8988T (cell line): ENCODE data around the gene TCIRG1.
"Not testable (repeated sequence)": the region's sequence is repeated elsewhere in the genome, so short reads cannot be mapped to it uniquely, and the experiment has no call there.

Experiments used
- DNase-seq: peaks from one replicate; pipeline ENCODE4 v3.0.0; 2011

The TCIRG1 gene, protein sequence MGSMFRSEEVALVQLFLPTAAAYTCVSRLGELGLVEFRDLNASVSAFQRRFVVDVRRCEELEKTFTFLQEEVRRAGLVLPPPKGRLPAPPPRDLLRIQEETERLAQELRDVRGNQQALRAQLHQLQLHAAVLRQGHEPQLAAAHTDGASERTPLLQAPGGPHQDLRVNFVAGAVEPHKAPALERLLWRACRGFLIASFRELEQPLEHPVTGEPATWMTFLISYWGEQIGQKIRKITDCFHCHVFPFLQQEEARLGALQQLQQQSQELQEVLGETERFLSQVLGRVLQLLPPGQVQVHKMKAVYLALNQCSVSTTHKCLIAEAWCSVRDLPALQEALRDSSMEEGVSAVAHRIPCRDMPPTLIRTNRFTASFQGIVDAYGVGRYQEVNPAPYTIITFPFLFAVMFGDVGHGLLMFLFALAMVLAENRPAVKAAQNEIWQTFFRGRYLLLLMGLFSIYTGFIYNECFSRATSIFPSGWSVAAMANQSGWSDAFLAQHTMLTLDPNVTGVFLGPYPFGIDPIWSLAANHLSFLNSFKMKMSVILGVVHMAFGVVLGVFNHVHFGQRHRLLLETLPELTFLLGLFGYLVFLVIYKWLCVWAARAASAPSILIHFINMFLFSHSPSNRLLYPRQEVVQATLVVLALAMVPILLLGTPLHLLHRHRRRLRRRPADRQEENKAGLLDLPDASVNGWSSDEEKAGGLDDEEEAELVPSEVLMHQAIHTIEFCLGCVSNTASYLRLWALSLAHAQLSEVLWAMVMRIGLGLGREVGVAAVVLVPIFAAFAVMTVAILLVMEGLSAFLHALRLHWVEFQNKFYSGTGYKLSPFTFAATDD

DNA sequence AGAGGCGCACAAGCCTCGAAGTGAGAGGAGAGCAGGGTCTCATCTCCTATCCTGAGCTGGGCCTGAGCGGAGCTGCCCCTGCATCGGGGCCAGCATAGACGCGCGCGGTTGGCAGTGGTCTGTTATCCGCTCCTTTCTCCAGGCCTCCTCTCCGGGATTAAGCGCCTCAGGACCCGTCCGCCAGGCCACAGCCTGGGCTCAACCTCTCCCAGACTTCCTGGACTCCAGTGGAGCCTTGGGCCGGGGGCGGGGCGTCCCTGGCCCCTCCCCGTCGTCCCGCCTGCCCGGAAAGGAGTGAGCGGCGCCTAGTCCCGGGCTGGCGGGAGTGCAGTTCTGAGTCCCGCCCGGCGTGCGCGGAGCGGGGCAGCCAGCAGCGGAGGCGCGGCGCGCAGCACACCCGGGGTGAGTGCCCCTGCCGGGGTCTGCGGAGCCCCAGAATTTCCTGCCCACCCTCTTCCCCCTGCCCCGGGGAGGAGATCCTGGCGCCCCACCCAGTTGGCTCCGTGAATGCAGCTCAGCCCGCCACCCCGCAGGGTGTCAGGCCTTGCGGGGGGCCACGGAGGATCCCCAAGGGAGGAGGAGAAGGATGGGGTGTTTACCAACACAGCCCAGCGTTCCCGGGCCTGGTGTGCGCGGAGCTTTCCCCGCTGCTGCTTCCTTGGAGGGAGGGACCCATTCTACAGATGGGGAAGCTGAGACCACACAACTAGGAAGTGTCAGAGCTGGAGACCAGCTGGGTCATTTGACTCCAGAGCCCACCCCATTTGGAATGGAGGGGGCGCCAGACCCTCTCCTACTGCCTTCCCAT is at the start of gene TCIRG1:
Gene TCIRG1, plus strand, starts transcription at position 308 of the 808 bp plus-strand sequence. CDS start 2,247 bp downstream, outside the sequence.
- DNase-seq, result peak; percentile 99

DNA sequence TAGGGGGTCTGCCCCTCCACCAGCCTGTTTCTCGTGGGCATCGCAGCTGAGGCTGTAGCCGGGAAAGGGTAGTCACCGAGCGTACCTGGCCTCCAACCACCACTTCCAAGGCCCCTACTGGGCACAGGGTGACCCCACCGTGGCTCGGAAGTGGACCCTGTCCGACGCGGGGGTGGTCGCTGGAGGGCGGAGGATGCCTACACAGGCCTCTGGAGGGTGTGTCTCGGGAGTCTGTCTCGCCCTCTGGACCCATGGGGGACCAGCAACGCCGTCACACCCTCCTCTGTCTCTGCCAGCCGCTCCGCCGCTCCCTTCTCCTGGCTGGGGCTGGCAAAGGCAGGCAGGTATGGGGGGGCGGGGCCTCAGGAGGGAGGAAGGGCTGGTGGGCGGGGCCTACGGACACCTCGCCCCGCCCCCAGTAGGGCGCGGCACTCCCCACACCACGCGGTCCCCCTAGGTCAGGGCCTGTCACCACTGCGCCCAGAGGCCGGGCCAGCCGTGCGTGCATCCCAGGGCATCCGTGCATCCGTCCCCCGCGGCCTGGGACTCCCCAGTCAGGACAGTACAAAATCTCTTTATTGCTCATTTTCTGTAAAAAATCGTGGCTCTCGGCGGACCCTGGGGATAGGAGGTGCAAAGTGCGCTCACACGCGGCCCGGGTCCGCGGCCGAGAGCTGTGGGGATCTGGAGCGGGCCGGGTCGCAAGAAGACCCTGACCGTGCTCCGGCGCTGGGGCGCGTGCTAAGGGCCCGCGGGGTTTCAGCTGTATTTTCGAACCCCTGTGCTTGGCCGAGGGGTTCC is 48.1 kb upstream of the TCIRG1 start:
- DNase-seq, result not testable (repeated sequence)

GRCh38 chr11:67991347-67992121 is 47.3 kb upstream of the TCIRG1 start:
- DNase-seq, result not testable (repeated sequence)

DNA sequence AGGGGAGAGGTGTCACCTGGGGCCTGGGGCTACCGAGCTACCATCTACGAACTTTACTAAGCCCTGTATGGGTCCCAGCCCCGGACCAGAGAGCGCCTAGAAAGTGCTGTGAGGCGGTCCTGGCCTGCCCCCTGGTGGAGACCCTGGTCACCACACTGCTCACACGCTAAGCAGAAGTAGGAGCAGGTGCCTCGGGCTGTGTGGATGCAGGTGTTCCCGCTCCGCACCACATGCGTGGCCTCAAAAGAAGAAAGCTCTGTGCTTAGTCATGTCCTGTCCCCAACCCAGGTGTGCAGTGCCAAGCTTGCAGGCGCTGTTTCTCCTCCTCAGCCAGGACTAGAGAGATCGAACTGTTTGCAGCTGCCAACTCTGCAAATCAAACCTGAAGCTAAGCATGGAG is 45.0 kb upstream of the TCIRG1 start:
- DNase-seq, result not testable (repeated sequence)

DNA sequence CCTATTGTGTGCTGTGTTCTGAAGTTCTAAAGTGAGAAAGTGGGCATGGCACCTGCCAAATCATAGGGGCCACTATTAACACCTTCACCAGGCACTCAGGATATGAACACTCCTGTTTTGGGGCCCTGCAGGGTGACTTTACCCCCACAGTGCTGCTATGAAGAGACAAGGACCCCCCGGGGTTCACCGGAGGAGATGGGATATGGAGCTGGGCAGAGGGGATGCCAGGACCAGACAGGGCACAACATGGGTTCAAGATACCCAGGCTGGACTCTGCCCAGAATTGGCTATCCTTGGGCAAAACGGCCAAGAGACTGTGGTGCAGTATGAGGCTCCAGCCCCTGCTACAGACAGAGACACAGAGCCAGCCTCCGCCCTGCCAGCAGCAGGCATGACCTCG is 44.4 kb upstream of the TCIRG1 start:
- DNase-seq, result not testable (repeated sequence)

- DNase-seq, result not testable (repeated sequence)
These were observed 43.7 kb upstream of the TCIRG1 start for GRCh38 chr11:67995129-67995528.

DNA sequence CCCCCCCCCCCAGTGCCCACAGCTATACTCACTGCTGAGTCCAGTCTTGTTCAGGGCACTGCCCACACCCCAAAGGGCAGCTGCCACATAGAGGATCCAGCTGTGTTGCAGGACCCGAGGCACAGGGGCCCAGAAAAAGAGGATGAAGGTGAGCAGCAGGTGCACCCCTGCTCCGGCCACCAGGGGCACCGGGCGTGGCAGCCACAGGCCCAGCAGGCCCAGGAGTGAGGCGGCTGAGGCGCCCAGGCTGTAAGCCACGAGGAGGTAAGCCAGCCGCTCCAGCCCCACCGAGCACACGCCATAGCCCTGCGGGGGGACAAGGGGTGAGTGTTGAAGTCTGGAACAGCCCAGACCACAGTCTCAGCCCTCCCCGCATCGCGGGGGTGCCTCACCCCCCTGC is 43.2 kb upstream of the TCIRG1 start:
- not testable (repeated sequence) for DNase-seq

- DNase-seq, result no peak
These were observed 42.8 kb upstream of the TCIRG1 start for GRCh38 chr11:67996051-67996450.

DNA sequence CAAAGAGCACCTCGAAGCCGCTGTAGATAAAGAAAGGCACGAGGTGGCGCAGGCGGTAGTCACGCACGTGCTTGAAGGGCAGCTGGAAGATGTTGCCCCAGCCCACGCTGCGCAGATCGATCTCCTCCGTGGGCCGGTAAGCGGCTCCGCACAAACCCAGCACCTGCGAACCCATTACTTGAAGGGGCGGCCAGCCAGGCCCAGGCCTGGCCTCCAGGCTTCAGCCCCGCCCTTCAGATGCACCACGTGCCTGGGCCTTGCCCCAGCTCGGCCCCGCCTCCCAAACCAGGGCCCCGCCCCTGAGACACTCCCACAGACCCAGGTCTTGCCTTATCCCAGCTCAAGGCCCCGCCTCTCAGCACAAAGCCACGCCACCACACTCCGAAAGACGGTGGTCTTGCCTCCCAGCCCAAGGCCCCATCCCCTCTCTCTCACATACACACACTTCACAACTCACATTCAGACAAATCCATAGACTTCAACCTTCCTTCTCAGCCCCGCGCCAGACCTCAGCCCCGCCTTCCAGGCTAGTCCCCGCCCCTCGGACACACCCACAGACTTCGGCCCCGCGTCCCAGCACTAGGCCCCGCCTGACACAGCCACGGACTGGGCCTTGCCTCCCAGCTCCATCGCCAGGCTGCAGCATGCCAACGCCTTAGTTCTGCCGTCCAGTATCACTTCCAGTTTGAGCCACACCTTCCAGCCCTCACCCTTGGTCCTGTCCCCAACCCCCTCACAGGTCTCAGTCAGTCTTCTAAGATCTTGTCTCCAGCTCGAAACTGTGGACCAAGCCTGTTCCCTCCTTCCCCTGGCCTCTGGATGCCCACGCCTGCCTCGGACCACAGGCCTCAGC is 42.0 kb upstream of the TCIRG1 start:
- DNase-seq, result peak; percentile 65

DNA sequence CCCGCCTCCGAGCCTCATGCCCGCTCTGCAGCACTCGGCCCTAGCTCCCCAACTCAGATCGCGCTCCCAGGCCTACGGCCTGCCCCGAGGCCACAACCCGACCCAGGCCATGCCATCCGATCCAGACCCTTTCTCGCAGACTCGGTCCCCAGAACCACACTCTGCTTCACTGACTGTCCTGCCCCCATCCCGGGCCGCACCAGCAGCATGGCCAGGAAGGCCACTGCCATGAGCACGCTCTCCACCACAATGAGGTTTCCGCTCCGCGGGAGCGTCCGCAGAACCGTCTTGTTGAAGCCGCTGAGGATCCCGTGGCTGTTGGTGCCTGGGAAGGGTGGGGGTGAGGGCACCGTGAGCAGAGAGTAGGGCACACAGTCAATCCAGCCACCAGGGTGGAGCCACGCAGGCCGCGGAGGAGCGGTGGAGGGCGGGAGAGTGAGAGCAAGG is 41.3 kb upstream of the TCIRG1 start:
- no peak for DNase-seq

DNA sequence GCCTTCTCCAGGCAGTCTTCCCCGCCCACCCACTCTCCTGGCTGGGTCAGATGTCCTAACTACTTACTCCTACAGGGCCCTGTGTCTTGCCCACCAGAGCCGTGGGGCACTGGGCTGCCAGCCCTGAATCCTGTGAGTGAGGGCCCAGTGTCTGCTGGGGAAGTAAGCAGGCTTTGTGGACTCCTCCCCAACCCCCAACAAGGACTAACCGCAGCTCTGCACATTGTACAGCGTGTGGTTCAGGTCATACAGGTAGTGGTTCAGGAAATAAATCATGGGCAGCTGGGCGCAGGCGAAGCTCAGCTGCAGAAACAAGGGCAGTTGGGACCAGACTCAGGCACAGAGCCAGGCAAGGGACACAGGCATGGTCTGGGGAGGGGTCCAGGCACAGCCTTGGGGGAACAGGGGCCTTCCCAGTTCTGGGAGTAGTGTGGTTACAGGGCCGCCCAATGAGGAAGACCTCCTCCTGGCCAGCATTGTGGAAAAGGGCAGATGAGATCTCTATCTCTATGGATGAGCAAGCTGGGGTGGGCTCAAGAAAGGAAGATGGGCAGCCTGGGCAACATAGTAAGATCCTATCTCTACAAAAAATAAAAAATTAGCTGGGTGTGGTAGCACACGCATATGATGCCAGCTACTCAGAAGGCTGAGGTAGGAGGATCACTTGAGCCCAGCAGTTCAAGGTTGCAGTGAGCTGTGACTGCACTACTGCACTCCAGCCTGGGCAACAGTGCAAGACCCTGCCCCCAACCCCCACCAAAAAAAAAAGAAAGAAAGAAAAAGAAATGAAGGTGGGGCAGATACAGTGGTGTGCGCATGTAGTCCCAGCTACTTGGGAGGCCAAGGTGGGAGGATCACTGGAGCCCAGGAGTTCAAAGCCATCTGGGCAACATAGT is 40.4 kb upstream of the TCIRG1 start:
- no peak for DNase-seq

DNA sequence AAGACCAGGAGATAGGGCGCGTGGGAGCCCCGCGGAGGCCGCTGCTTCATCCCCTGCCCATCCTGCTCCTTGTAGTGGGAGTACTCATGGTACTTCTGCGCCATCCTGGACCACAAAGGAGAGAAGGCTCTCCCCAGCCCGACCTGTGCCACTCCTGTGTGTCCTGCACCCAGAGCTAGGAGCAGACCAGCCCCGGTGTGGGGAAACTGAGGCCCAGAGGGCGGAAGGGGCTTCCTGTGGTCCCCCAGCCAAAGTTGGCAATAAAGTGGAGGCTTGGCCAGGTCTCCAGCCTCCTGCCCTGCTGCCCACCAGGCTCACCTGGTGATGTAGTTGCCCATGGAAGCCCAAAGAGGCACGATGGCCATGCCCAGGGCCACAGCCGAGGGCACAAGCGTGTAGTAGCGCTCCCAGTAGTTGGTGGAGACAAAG is 39.6 kb upstream of the TCIRG1 start:
- DNase-seq, result no peak

- no peak for DNase-seq
These were observed 39.1 kb upstream of the TCIRG1 start for GRCh38 chr11:67999704-68000103.

DNA sequence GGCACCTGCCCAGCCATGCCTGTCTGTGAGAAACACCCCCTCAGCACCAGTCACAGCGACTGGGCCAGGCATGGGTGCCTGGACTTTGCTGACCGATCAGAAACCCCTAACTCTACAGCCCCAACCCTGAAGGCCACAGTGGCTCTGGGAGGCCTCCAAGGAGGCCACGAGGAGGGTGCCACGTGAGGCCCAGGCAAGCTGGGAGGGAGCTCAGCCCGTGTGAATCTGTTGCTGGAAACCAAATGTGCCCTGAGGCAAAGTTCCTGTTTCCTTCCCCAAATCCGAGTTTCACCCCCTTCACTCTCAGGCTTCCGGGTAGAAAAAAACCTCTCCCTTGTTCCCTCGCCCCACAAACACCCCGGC is 36.3 kb upstream of the TCIRG1 start:
- DNase-seq, result peak; percentile 13

DNA sequence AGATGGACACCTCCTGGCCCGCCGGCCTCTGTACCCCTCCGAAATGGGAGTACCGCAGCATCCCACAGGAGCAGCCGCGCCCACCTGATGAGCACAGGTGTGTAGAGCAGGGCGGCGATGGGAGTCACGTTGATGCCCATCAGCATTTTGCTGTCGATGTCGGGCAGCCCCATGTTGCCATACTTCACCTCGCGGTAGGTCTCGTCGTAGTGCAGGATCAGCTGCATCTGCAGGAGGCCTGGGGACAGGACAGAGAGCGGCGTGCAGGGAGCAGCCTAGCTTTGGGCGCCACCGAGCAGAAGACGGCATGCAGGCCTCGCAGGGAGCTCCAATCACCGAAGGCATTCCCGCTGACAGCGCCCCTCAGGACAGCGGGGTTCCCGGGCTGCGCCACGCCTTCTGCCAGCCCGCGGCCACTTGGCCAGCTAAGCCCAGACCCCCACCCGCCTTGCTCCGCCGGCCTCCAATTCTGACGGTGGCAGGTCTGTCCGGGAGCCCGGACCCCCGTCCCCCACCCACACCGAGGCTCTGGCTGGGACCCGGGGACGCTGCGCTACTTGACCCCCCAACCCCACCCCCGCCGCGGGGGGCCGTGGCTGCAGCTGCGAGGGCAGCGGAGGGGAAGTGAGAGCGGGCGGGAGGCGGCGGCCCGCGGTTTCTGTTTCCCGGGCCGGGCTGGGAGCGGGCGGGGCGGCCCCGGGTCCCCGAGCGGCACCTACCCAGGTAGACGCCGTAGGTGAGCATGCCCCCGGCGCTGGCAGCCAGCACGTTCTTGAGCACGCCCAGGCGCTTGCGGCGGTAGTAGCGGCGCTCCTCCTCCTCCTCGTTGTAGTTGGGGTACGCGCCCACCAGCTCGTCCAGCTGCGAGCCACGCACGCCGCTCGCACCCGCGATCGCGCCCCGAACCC is 35.6 kb upstream of the TCIRG1 start:
- peak; percentile 59 for DNase-seq

DNA sequence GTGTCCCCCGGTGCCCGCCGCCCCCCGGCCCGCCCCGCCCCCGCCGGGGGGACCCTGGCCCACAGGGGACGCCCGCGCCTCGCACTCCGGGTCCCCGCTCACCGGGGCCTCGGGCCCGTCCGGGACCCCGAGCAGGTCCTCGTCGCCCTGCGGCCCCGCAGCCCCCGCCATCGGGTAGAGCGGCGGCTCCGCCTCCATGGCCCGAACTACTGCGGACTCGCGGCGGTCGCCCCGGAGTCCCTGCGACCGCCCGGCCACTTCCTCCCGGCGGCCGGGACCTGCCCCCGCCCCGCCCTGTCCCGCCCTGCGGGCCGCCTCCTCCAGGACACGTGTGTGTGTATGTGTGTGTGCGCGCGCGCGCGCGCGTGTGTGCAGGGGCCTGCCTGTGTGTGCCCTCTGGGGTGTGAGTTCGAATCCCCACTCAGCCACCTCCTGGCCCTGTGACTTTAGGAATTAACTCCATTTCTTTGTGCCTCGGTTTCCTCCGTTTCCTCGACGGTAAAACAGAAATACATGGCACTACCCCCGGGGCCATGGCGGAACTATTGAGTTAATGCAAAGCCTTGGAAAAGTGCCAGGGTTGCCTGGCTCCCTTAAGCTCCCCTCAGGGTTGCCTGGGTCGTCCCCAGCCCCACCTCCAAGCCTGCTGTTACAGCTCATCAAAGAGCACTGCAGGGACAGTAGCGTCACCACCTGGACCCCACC is 34.8 kb upstream of the TCIRG1 start, which contains the start of gene UNC93B1:
Gene UNC93B1, minus strand, starts transcription at position 252 of the 705 bp plus-strand sequence. Its CDS starts 54 bp downstream, at position 198.
- DNase-seq, result peak; percentile 89
